NT2/D1 (cell line): ENCODE results near the gene RAD52.

Experiments used
- YY1 ChIP-seq: IDR thresholded peaks from 2 replicates; pipeline ENCODE4 v1.6.1; 2011; ENCODE audit not compliant: insufficient read length, insufficient read depth
- ZNF274 ChIP-seq: IDR thresholded peaks from 2 replicates; pipeline ENCODE4 v1.6.1; 2011; ENCODE audit warnings: mild to moderate bottlenecking, low read depth, low read length

- TF ChIP-seq ZNF274 (no peak), YY1 (no peak)
Measured at GRCh38 chr12:966724-967123, 17.2 kb upstream of the RAD52 start.
